K562 (cell line): ENCODE data around the gene APLP1. TPM values are rescaled to one million over a fixed set of nuclear protein-coding genes. Genes with fewer than 3 reads are reported as not detected.

ENCODE experiments used
- EHMT2 ChIP-seq: fragments of 450-650 bp; IDR thresholded peaks from 2 replicates; pipeline ENCODE4 v1.6.1; 2018; ENCODE audit warnings: antibody characterized with exemption
- FOXP4 ChIP-seq: sonication (generic); formaldehyde crosslinking; IDR thresholded peaks from 2 replicates; pipeline ENCODE4 v1.8.0; 2022; ENCODE audit warnings: mild to moderate bottlenecking, missing genetic modification reagents, borderline replicate concordance
- GABPB1 ChIP-seq: sonication (generic); formaldehyde crosslinking; IDR thresholded peaks from 2 replicates; pipeline ENCODE4 v1.8.0; 2022; ENCODE audit warnings: mild to moderate bottlenecking, missing genetic modification reagents
- HEY1 ChIP-seq: fragments of 250-450 bp; sonication (Bioruptor Pico); IDR thresholded peaks from 2 replicates; pipeline ENCODE4 v1.5.0; 2020; ENCODE audit warnings: mild to moderate bottlenecking, moderate library complexity, borderline replicate concordance
- JUND ChIP-seq, 2 experiments: IDR thresholded peaks; 2 replicates in 1 of 2; 3 replicates in 1 of 2; pipeline ENCODE4 v1.6.1; 2011; ENCODE audit warnings: borderline replicate concordance in 2 of 2, low read depth in 2 of 2, low read length in 2 of 2, improper control_type of control experiment in 1 of 2, missing biosample characterization in 1 of 2, missing genetic modification characterization in 1 of 2, missing genetic modification reagents in 1 of 2
- MAX ChIP-seq: sonication (generic); formaldehyde crosslinking; IDR thresholded peaks from 2 replicates; pipeline ENCODE4 v1.9.0; 2022; ENCODE audit warnings: mild to moderate bottlenecking, missing genetic modification reagents
- SLC30A9 ChIP-seq: fragments of 250-450 bp; sonication (Bioruptor Pico); IDR thresholded peaks from 2 replicates; pipeline ENCODE4 v1.8.0; 2022; ENCODE audit warnings: mild to moderate bottlenecking, moderate library complexity
- TFAM ChIP-seq: fragments of 250-450 bp; sonication (Bioruptor Pico); conservative IDR thresholded peaks from 2 replicates; pipeline ENCODE4 v1.5.0; 2021; ENCODE audit warnings: mild to moderate bottlenecking, moderate library complexity
- TGIF2 ChIP-seq: sonication (generic); formaldehyde crosslinking; IDR thresholded peaks from 2 replicates; pipeline ENCODE4 v1.8.1; 2022; ENCODE audit warnings: mild to moderate bottlenecking, missing genetic modification reagents, moderate library complexity
- ZBTB40 ChIP-seq, 2 experiments: fragments of 450-650 bp in 1 of 2; sonication (generic) in 1 of 2; formaldehyde crosslinking in 1 of 2; IDR thresholded peaks; 2 replicates each; pipeline versions ENCODE4 v1.7.1 to v1.9.0; 2016 to 2022; ENCODE audit warnings: inconsistent platforms in 1 of 2, mild to moderate bottlenecking in 1 of 2, missing genetic modification reagents in 1 of 2
- ZNF146 ChIP-seq: IDR thresholded peaks from one replicate; pipeline ENCODE4 v1.6.1; 2018; ENCODE audit warnings: missing compliant biosample characterization; ENCODE audit not compliant: unreplicated experiment
- ZNF511 ChIP-seq: sonication (generic); formaldehyde crosslinking; IDR thresholded peaks from 2 replicates; pipeline ENCODE4 v1.8.0; 2022; ENCODE audit warnings: mild to moderate bottlenecking, missing genetic modification reagents
- polyA plus RNA-seq, 8 experiments: library from polyadenylated mRNA; depleted of rRNA in 4 of 8; stranded (reverse) in 5 of 8; unstranded in 3 of 8; fragments of >200 nt; fragmentation: Nextera tagmentation in 2 of 8; fragmentation: Illumina TruSeq in 1 of 8; extraction: Ambion mirVana in 2 of 8; extraction: Trizol in 1 of 8; gene quantifications; 2 replicates each; pipeline versions ENCODE4 v1.2.1 to v1.2.3, GENCODE V29; 2011 to 2014; ENCODE audit warnings: inconsistent platforms in 1 of 8, missing spikeins in 1 of 8
- total RNA-seq, 7 experiments: library from RNA; depleted of rRNA in 6 of 7; stranded (reverse); fragments of >200 nt in 6 of 7; fragmentation: Illumina TruSeq in 2 of 7; extraction: Trizol in 2 of 7; gene quantifications; 2 replicates each; pipeline versions ENCODE4 v1.2.1 to v1.2.3, GENCODE V29; 2011 to 2021; ENCODE audit warnings: low replicate concordance in 1 of 7

APLP1 gene
- total and polyA plus RNA-seq, 9 of the 15 experiments (the other 6 are each of a cell fraction or from before 2014, with no cell fraction given), result 0.69 to 9.9 (median 4.7) TPM

GRCh38 chr19:35828692-35829301 lies 39.6 kb upstream of the APLP1 start (continued):
- TF ChIP-seq ZBTB40 (IDR thresholded peaks at IDR 0.05), result 0 out of 2 replicates have a peak, but pooled peaks have one; percentile 38
- no peak for TF ChIP-seq ZBTB40 (CRISPR knock-in tag; IDR thresholded peaks at IDR 0.05)
- TF ChIP-seq HEY1 (CRISPR knock-in tag), result no peak
- TF ChIP-seq SLC30A9 (CRISPR knock-in tag), result no peak
- TF ChIP-seq MAX (CRISPR knock-in tag), result peak; percentile 78
- peak; percentile 89; the same call in 1 of the 2 replicates for TF ChIP-seq FOXP4 (CRISPR knock-in tag)
- TF ChIP-seq ZNF511, result peak; percentile 98
- TF ChIP-seq GABPB1, result peak; percentile 60; the same call in 1 of the 2 replicates
- peak; percentile 87; the same call in 1 of the 2 replicates for TF ChIP-seq TGIF2
- no peak for TF ChIP-seq ZNF146 (CRISPR knock-in tag)
- TF ChIP-seq TFAM (CRISPR knock-in tag), result no peak
- peak; percentile 99 for TF ChIP-seq EHMT2
- no peak for TF ChIP-seq JUND (IDR thresholded peaks at IDR 0.05; ENCODE audit: borderline replicate concordance, low read depth, low read length)
- peak; percentile 32; the same call in 1 of the 3 replicates for TF ChIP-seq JUND (tag; IDR thresholded peaks at IDR 0.05; ENCODE audit: borderline replicate concordance, low read depth, low read length)
